GM12872 (cell line): ENCODE results near the gene PITRM1.

ENCODE experiments used
- TF ChIP-seq, protein P1 (sequence below): IDR thresholded peaks from 3 replicates; pipeline ENCODE4 v1.5.1; 2011; ENCODE audit warnings: low read depth, mild to moderate bottlenecking, low read length, moderate library complexity; ENCODE audit not compliant: insufficient read depth

Gene PITRM1

DNA sequence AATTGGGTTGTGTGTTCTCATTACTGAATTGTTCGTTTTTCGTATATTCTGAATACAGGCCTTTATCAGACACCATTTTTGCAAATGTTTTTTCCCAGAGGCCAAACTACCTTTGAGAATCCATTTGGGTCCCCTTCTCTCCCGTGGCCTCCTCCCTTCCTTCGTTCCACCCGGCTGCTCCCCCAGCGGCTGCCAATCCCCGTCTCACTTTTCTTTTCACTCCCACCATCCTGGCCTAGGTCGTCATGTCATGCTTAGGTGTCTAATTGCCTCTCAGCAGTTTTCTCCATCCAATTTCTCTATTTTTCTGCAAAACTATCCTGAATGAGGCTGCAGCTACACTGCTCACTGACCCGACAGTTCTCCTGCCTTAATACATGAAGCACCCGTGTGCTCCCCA lies 17.9 kb downstream of the PITRM1 start:
- TF ChIP-seq, protein P1, sequence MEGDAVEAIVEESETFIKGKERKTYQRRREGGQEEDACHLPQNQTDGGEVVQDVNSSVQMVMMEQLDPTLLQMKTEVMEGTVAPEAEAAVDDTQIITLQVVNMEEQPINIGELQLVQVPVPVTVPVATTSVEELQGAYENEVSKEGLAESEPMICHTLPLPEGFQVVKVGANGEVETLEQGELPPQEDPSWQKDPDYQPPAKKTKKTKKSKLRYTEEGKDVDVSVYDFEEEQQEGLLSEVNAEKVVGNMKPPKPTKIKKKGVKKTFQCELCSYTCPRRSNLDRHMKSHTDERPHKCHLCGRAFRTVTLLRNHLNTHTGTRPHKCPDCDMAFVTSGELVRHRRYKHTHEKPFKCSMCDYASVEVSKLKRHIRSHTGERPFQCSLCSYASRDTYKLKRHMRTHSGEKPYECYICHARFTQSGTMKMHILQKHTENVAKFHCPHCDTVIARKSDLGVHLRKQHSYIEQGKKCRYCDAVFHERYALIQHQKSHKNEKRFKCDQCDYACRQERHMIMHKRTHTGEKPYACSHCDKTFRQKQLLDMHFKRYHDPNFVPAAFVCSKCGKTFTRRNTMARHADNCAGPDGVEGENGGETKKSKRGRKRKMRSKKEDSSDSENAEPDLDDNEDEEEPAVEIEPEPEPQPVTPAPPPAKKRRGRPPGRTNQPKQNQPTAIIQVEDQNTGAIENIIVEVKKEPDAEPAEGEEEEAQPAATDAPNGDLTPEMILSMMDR: no peak

DNA sequence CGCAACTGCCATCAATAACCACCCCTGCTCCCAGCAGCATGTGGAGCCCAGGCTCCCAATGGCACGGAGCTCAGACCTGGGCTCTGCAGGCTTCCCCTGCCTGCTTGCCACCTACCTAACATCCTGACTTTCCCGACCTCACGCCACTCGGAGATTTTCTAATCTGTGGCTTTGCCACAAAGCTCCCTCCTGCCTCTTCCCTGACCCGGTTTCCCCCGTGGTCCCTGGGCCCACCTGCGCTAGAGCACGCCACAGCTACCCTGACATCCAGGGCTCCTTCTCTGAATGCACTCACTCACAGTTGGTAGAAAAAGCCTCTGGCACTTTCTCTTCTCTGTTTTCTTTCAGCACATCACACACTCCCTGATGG lies 20.0 kb downstream of the PITRM1 start:
- TF ChIP-seq, protein P1: no peak

DNA sequence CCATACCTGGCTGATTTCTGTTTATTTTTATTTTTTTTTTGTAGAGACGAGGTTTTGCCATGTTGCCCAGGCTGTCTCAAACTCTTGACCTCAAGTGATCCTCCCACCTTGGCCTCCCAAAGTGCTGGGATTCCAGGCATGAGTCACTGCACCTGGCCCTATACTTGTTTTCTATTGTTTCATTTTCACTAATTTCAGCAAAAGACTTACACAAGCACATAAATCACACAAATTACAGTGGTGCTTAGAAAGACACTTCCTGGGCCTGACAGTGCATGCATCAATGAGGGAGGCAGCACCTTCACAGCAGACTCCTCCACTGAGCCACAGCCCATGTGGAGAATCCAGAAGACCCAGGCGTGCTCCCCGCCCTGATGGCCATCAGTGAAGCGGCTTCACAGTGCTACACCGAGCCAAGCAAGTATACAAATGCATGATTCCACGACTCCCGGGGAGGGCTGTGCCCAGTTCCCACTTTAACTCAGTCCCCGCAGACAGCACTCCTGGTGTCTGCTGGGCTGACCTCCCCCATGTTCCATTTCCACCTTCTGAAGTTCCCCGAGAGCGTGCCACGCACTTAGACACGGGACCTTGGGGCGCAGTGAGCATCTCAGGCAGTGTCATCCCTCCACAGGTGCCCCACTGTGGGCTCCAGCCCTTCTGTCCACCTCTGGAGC lies 20.6 kb downstream of the PITRM1 start:
- TF ChIP-seq, protein P1: no peak

DNA sequence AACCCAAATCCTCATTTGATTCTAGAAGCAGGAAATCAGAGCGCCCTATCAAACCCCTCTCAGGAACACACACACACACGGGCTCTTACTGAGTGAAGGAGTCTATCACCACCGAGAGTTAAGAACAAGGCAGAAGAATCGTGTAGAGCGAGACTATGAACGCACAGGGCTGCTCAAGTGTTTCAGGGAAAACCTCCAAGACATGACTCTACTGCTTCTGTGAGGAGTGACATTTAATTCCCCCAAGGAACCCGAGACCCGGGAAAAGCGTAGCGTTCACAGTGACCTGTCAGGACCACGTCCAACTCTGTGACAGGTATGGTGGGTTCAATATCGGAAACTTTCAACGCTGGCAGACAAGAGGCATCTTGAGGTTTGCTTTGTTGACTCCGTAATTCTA lies 21.6 kb downstream of the PITRM1 start:
- TF ChIP-seq, protein P1: no peak

DNA sequence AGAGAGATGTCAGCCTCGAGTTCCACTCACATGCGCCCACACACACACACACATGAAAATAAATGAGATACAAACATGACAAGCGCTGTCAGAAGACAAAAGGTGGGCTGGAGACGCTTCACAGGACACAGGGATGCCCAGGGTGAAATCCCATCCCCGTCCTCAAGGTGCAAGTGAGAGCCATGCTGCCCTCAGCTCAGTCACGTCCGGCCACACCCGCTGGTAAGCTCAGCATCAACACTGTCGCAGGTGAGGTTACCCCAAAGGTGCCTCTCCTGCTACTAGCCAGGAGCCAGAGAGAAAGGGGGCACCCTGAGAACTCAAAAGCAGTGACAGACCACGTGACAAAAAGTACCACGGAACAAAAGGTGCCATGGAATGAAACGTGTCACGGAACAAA lies 22.2 kb downstream of the PITRM1 start:
- TF ChIP-seq, protein P1: no peak

DNA sequence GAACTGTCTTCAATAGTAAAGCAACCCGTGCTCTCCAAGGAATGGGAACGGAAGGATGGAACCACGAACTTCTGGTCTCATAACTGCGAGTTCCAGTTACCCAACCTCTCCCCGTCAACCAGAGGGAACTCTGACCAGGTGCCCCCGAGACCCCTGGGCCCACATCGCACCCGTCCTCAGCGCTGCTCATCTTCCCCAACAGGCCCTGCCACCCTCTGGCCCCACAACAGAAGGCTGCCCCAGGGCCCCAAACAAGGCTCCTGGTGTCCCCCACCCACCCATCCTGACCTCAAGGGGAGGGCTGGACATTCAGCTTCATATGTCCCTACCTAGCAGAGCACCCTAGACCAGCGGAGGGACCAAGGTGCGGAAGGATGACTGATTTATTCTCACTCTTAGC lies 22.7 kb downstream of the PITRM1 start:
- TF ChIP-seq, protein P1: no peak

DNA sequence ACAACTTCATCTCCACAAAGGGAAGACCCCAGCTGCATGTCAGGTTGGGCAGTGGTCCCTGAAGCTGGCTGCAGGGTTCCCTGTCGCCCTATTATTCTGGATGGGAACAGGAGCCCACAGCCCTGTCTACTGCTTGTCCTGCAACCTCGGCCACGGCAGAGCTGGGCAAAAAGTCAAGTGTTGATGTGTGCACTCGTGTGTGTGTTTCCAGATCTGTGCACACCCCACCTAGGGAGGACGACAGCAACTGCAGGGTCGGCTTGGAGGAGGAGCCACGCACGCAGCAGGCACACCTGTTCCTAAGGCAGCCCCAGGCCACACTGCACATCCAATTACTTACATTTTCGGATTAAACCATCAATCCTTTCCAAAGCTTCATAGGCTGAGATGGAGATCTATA lies 23.6 kb downstream of the PITRM1 start:
- TF ChIP-seq, protein P1: no peak
